Measurements from ENCODE around the gene CHRNG.

Gene CHRNG

DNA sequence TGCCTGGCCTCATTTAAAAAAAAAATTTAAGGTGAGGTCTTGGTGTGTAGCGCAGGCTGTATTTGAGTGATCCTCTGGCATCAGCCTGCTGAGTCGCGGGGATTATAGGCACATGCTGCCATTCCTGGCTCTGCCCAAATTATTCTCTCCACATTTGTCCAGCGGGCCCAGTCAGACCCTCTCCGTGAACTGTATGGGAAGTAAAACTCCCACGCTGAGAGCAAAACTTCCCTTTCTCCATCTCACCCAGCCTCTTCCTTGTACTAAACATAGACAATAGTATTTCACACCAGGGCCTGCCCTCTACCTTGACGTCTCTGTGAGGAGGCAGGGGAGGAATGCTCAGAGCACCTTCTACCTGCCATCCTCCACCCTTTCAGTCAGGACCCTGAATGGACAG is 48.0 kb downstream of the CHRNG start:
- DNase-seq (ENCODE audit: low spot score in 2 of 2), result no peak
- no peak overlapping the region for H3K4me3 Mint-ChIP-seq
- no peak overlapping the region for H3K27ac Mint-ChIP-seq (ENCODE audit: low read depth)
- no peaks in the 10 kb centered on the region for H3K36me3 Mint-ChIP-seq (ENCODE audit: insufficient read depth)
- ATAC-seq (replicated peaks; ENCODE audit: extremely low read depth, poor library complexity, severe bottlenecking), result no peak
- no peaks in the 10 kb centered on the region for H3K9me3 Mint-ChIP-seq
- no peaks in the 10 kb centered on the region for H3K27me3 Mint-ChIP-seq
- no peaks in the 10 kb centered on the region for H3K4me1 Mint-ChIP-seq

DNA sequence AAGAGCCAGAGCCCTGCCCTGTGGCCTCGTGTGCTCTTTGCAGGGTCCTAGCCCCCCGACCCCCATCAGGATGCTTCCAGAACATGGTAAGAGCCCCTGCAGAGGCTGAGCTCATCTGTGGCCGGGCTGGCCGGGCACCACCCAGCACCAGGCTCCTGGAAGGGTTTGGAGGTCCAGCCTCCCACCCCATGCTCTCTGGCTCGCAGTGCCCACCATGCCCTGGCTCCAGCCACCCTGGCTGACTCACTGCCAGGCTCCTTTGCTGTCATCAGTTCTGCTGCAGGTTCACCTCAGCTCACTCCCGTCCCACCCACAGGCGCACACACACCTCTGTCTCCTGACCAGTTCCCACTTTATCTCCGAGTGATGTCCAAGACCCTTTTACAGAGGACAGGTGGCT is 48.5 kb downstream of the CHRNG start:
- Mint-ChIP-seq H3K4me1 (no peaks in the 10 kb centered on the region), H3K4me3 (no peak overlapping the region), H3K36me3 (ENCODE audit: insufficient read depth) (no peaks in the 10 kb centered on the region), H3K27ac (ENCODE audit: low read depth) (no peak overlapping the region), H3K27me3 (no peaks in the 10 kb centered on the region), H3K9me3 (no peaks in the 10 kb centered on the region)
- DNase-seq (ENCODE audit: low spot score in 2 of 2), result no peak
- no peak for ATAC-seq (replicated peaks; ENCODE audit: extremely low read depth, poor library complexity, severe bottlenecking)

DNA sequence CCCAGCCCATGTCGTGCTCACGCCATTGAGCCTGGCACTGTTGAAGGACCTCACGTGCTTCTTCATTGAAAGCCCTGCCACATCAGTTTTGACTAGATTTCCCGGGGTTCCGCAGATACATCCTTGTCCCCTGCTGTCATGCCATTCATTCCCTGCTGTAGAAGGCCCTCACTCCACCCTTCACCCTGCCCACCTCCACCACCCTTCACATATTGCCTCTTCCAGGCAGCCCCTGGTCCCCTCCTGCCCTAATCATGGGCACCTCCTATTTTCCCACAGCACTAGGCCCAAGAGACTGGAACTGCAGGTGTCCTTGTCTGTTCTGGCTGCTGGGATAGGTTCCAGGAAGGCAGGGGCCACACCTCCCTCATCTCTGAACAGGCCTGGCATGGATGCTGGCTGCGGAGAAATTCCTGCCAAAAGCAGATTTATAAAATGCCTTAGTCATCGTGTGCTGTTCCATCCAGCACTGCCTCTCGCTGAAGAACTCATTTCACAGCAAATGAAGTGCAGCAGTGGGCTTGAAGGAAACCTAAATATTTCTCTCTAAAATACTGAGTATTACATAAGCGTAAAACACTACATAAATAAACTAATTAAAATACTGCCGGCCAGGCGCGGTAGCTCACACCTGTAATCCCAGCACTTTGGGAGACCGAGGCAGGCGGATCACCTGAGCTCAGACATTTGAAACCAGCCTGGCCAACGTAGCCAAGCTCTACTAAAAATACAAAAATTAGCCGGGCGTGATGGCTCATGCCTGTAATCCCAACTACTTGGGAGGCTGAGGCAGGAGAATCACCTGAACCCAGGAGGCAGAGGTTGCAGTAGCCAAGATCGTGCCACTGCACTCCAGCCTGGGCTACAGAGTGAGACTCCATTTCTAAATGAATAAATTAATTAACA is 49.4 kb downstream of the CHRNG start:
- no peak overlapping the region for H3K27ac Mint-ChIP-seq (ENCODE audit: low read depth)
- H3K9me3 Mint-ChIP-seq, result no peaks in the 10 kb centered on the region
- H3K36me3 Mint-ChIP-seq (ENCODE audit: insufficient read depth), result no peaks in the 10 kb centered on the region
- H3K27me3 Mint-ChIP-seq, result no peaks in the 10 kb centered on the region
- no peaks in the 10 kb centered on the region for H3K4me1 Mint-ChIP-seq
- DNase-seq (ENCODE audit: low spot score in 2 of 2) (no peak), ATAC-seq (replicated peaks; ENCODE audit: extremely low read depth, poor library complexity, severe bottlenecking) (no peak)
- H3K4me3 Mint-ChIP-seq, result no peak overlapping the region

DNA sequence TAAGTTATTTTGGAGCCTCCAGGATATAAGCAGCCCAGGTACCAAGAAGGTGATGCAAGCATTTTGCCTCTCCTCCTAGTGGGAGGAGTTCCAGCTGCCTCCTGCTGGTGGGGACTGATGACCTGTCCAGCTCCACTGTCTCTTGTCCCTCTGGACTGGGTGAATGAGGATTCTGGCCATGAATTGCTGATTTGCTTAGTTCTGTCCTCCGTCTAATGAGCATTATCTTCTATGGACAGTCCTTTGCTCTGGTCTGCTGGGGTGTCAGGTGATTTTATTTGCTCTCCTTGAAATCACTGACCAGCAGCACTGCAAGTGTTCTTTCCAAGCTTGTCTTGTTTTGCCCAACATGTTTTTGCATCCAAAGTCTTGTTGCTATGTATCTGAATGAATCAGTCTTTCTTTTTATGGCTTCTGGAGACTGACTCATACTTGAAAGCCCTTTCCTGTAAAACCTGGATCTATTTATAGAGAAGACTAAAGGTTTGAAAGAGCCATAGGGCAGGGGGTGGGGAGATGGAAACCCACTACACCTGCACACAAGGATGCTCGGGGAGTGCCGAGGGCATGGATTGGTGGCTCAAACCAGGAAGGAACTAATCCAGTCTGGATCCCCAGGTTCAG is 53.4 kb downstream of the CHRNG start:
- H3K27me3 Mint-ChIP-seq, result no peaks in the 10 kb centered on the region
- no peaks in the 10 kb centered on the region for H3K9me3 Mint-ChIP-seq
- H3K4me3 Mint-ChIP-seq, result no peak overlapping the region
- ATAC-seq (replicated peaks; ENCODE audit: extremely low read depth, poor library complexity, severe bottlenecking) (no peak), DNase-seq (ENCODE audit: low spot score in 2 of 2) (no peak)
- H3K27ac Mint-ChIP-seq (ENCODE audit: low read depth), result no peak overlapping the region
- no peaks in the 10 kb centered on the region for H3K36me3 Mint-ChIP-seq (ENCODE audit: insufficient read depth)
- H3K4me1 Mint-ChIP-seq, result no peaks in the 10 kb centered on the region

DNA sequence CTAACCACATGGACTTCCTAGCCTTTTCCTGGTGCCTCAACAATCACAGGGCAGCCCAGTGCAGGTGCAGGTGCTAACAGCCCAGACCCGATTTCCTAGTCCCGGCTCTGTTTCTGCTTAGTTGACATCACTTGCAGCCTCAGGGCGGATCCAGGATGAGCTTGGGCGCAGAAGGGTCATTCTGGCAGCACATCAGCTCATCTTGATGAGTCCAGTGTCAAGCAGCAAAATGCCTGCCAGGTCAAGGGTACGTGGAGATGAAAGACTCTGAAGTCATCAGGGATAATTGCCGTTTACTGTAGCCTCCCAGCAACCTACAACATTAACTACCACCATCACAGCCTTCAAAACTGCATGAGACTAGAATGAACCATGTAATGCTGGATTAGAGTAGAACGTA is 54.5 kb downstream of the CHRNG start:
- Mint-ChIP-seq H3K4me1 (no peaks in the 10 kb centered on the region), H3K9me3 (no peaks in the 10 kb centered on the region), H3K27ac (ENCODE audit: low read depth) (no peak overlapping the region), H3K36me3 (ENCODE audit: insufficient read depth) (no peaks in the 10 kb centered on the region), H3K4me3 (no peak overlapping the region), H3K27me3 (no peaks in the 10 kb centered on the region)
- no peak for ATAC-seq (replicated peaks; ENCODE audit: extremely low read depth, poor library complexity, severe bottlenecking)
- DNase-seq (ENCODE audit: low spot score in 2 of 2), result no peak
